ENCODE data around the gene DCHS2. TPM values are rescaled to one million over a fixed set of nuclear protein-coding genes. Genes with fewer than 3 reads are reported as not detected.

Gene DCHS2
- total RNA-seq, 1 donor from 2014 or later = 18.3 TPM

GRCh38 chr4:154366956-154367355 lies 124.6 kb downstream of the DCHS2 start:
- no peaks in the 10 kb centered on the region for H3K9me3 ChIP-seq (ENCODE audit: control insufficient read depth in 3 of 3, low read length in 3 of 3)

GRCh38 chr4:154364066-154364845 lies 127.3 kb downstream of the DCHS2 start:
- Histone ChIP-seq H3K27ac (ENCODE audit: low read depth, low read length) (no peak overlapping the region), H3K4me3 (ENCODE audit: low read length in 3 of 3) (no peak overlapping the region), H3K36me3 (ENCODE audit: control insufficient read depth in 3 of 3, insufficient read depth in 3 of 3, low read length in 3 of 3) (no peaks in the 10 kb centered on the region), H3K9me3 (ENCODE audit: control insufficient read depth in 3 of 3, low read length in 3 of 3) (no peaks in the 10 kb centered on the region), H3K9ac (ENCODE audit: low read depth in 1 of 3, low read length in 3 of 3) (no peak overlapping the region), H3K27me3 (ENCODE audit: control insufficient read depth in 3 of 3, insufficient read depth in 3 of 3, low read length in 3 of 3) (no peaks in the 10 kb centered on the region), H3K4me1 (ENCODE audit: control insufficient read depth in 3 of 3, insufficient read depth in 3 of 3, low read length in 3 of 3) (peaks cover 0 to 6% (median 0%) of the 10 kb centered on the region in 3 donors)

More at GRCh38 chr4:154366956-154367355, 124.6 kb downstream of the DCHS2 start:
- Histone ChIP-seq H3K27ac (ENCODE audit: low read depth, low read length) (no peak overlapping the region), H3K4me1 (ENCODE audit: control insufficient read depth in 3 of 3, insufficient read depth in 3 of 3, low read length in 3 of 3) (peaks cover 0 to 6% (median 0%) of the 10 kb centered on the region in 3 donors), H3K27me3 (ENCODE audit: control insufficient read depth in 3 of 3, insufficient read depth in 3 of 3, low read length in 3 of 3) (no peaks in the 10 kb centered on the region), H3K36me3 (ENCODE audit: control insufficient read depth in 3 of 3, insufficient read depth in 3 of 3, low read length in 3 of 3) (no peaks in the 10 kb centered on the region), H3K4me3 (ENCODE audit: low read length in 3 of 3) (no peak overlapping the region), H3K9ac (ENCODE audit: low read depth in 1 of 3, low read length in 3 of 3) (no peak overlapping the region)

GRCh38 chr4:154361450-154361849 lies 130.1 kb downstream of the DCHS2 start:
- H3K4me1 ChIP-seq (ENCODE audit: control insufficient read depth in 3 of 3, insufficient read depth in 3 of 3, low read length in 3 of 3) = peaks cover 0 to 6% (median 0%) of the 10 kb centered on the region in 3 donors
- no peaks in the 10 kb centered on the region for H3K27me3 ChIP-seq (ENCODE audit: control insufficient read depth in 3 of 3, insufficient read depth in 3 of 3, low read length in 3 of 3)
- H3K27ac ChIP-seq (ENCODE audit: low read depth, low read length) = no peak overlapping the region
- H3K9ac ChIP-seq (ENCODE audit: low read depth in 1 of 3, low read length in 3 of 3) = no peak overlapping the region
- H3K36me3 ChIP-seq (ENCODE audit: control insufficient read depth in 3 of 3, insufficient read depth in 3 of 3, low read length in 3 of 3) = no peaks in the 10 kb centered on the region
- no peak overlapping the region for H3K4me3 ChIP-seq (ENCODE audit: low read length in 3 of 3)
- no peaks in the 10 kb centered on the region for H3K9me3 ChIP-seq (ENCODE audit: control insufficient read depth in 3 of 3, low read length in 3 of 3)

- no peaks in the 10 kb centered on the region for H3K27me3 ChIP-seq (ENCODE audit: control insufficient read depth in 3 of 3, insufficient read depth in 3 of 3, low read length in 3 of 3)
- H3K9ac ChIP-seq (ENCODE audit: low read depth in 1 of 3, low read length in 3 of 3) = no peak overlapping the region
- H3K27ac ChIP-seq (ENCODE audit: low read depth, low read length) = no peak overlapping the region
- peaks cover 0 to 6% (median 0%) of the 10 kb centered on the region in 3 donors for H3K4me1 ChIP-seq (ENCODE audit: control insufficient read depth in 3 of 3, insufficient read depth in 3 of 3, low read length in 3 of 3)
- no peaks in the 10 kb centered on the region for H3K36me3 ChIP-seq (ENCODE audit: control insufficient read depth in 3 of 3, insufficient read depth in 3 of 3, low read length in 3 of 3)
- H3K4me3 ChIP-seq (ENCODE audit: low read length in 3 of 3) = no peak overlapping the region
- H3K9me3 ChIP-seq (ENCODE audit: control insufficient read depth in 3 of 3, low read length in 3 of 3) = no peaks in the 10 kb centered on the region
These were observed 131.1 kb downstream of the DCHS2 start for GRCh38 chr4:154360491-154360890.

GRCh38 chr4:154354883-154355282 lies 136.7 kb downstream of the DCHS2 start:
- Histone ChIP-seq H3K27me3 (ENCODE audit: control insufficient read depth in 3 of 3, insufficient read depth in 3 of 3, low read length in 3 of 3) (no peaks in the 10 kb centered on the region), H3K4me3 (ENCODE audit: low read length in 3 of 3) (no peak overlapping the region), H3K27ac (ENCODE audit: low read depth, low read length) (no peak overlapping the region), H3K9ac (ENCODE audit: low read depth in 1 of 3, low read length in 3 of 3) (no peak overlapping the region), H3K4me1 (ENCODE audit: control insufficient read depth in 3 of 3, insufficient read depth in 3 of 3, low read length in 3 of 3) (no peaks in the 10 kb centered on the region), H3K36me3 (ENCODE audit: control insufficient read depth in 3 of 3, insufficient read depth in 3 of 3, low read length in 3 of 3) (no peaks in the 10 kb centered on the region), H3K9me3 (ENCODE audit: control insufficient read depth in 3 of 3, low read length in 3 of 3) (no peaks in the 10 kb centered on the region)

GRCh38 chr4:154349829-154350228 lies 141.8 kb downstream of the DCHS2 start:
- Histone ChIP-seq H3K27ac (ENCODE audit: low read depth, low read length) (no peak overlapping the region), H3K4me3 (ENCODE audit: low read length in 3 of 3) (no peak overlapping the region), H3K9ac (ENCODE audit: low read depth in 1 of 3, low read length in 3 of 3) (no peak overlapping the region), H3K36me3 (ENCODE audit: control insufficient read depth in 3 of 3, insufficient read depth in 3 of 3, low read length in 3 of 3) (no peaks in the 10 kb centered on the region), H3K9me3 (ENCODE audit: control insufficient read depth in 3 of 3, low read length in 3 of 3) (no peaks in the 10 kb centered on the region), H3K27me3 (ENCODE audit: control insufficient read depth in 3 of 3, insufficient read depth in 3 of 3, low read length in 3 of 3) (no peaks in the 10 kb centered on the region), H3K4me1 (ENCODE audit: control insufficient read depth in 3 of 3, insufficient read depth in 3 of 3, low read length in 3 of 3) (no peaks in the 10 kb centered on the region)

GRCh38 chr4:154348657-154349056 lies 142.9 kb downstream of the DCHS2 start:
- Histone ChIP-seq H3K27ac (ENCODE audit: low read depth, low read length) (no peak overlapping the region), H3K4me3 (ENCODE audit: low read length in 3 of 3) (no peak overlapping the region), H3K36me3 (ENCODE audit: control insufficient read depth in 3 of 3, insufficient read depth in 3 of 3, low read length in 3 of 3) (no peaks in the 10 kb centered on the region), H3K9me3 (ENCODE audit: control insufficient read depth in 3 of 3, low read length in 3 of 3) (no peaks in the 10 kb centered on the region), H3K27me3 (ENCODE audit: control insufficient read depth in 3 of 3, insufficient read depth in 3 of 3, low read length in 3 of 3) (no peaks in the 10 kb centered on the region), H3K4me1 (ENCODE audit: control insufficient read depth in 3 of 3, insufficient read depth in 3 of 3, low read length in 3 of 3) (no peaks in the 10 kb centered on the region), H3K9ac (ENCODE audit: low read depth in 1 of 3, low read length in 3 of 3) (no peak overlapping the region)

GRCh38 chr4:154345359-154345758 lies 146.2 kb downstream of the DCHS2 start:
- Histone ChIP-seq H3K36me3 (ENCODE audit: control insufficient read depth in 3 of 3, insufficient read depth in 3 of 3, low read length in 3 of 3) (no peaks in the 10 kb centered on the region), H3K4me3 (ENCODE audit: low read length in 3 of 3) (no peak overlapping the region), H3K9ac (ENCODE audit: low read depth in 1 of 3, low read length in 3 of 3) (no peak overlapping the region), H3K27me3 (ENCODE audit: control insufficient read depth in 3 of 3, insufficient read depth in 3 of 3, low read length in 3 of 3) (no peaks in the 10 kb centered on the region), H3K27ac (ENCODE audit: low read depth, low read length) (no peak overlapping the region), H3K9me3 (ENCODE audit: control insufficient read depth in 3 of 3, low read length in 3 of 3) (no peaks in the 10 kb centered on the region), H3K4me1 (ENCODE audit: control insufficient read depth in 3 of 3, insufficient read depth in 3 of 3, low read length in 3 of 3) (no peaks in the 10 kb centered on the region)

- no peaks in the 10 kb centered on the region for H3K27me3 ChIP-seq (ENCODE audit: control insufficient read depth in 3 of 3, insufficient read depth in 3 of 3, low read length in 3 of 3)
- H3K9me3 ChIP-seq (ENCODE audit: control insufficient read depth in 3 of 3, low read length in 3 of 3) = no peaks in the 10 kb centered on the region
- no peak overlapping the region for H3K4me3 ChIP-seq (ENCODE audit: low read length in 3 of 3)
- H3K4me1 ChIP-seq (ENCODE audit: control insufficient read depth in 3 of 3, insufficient read depth in 3 of 3, low read length in 3 of 3) = no peaks in the 10 kb centered on the region
- H3K36me3 ChIP-seq (ENCODE audit: control insufficient read depth in 3 of 3, insufficient read depth in 3 of 3, low read length in 3 of 3) = no peaks in the 10 kb centered on the region
- no peak overlapping the region for H3K27ac ChIP-seq (ENCODE audit: low read depth, low read length)
- H3K9ac ChIP-seq (ENCODE audit: low read depth in 1 of 3, low read length in 3 of 3) = no peak overlapping the region
These were observed 146.9 kb downstream of the DCHS2 start for GRCh38 chr4:154344686-154345085.

- Histone ChIP-seq H3K27ac (ENCODE audit: low read depth, low read length) (no peak overlapping the region), H3K36me3 (ENCODE audit: control insufficient read depth in 3 of 3, insufficient read depth in 3 of 3, low read length in 3 of 3) (no peaks in the 10 kb centered on the region), H3K4me1 (ENCODE audit: control insufficient read depth in 3 of 3, insufficient read depth in 3 of 3, low read length in 3 of 3) (no peaks in the 10 kb centered on the region), H3K9me3 (ENCODE audit: control insufficient read depth in 3 of 3, low read length in 3 of 3) (no peaks in the 10 kb centered on the region), H3K4me3 (ENCODE audit: low read length in 3 of 3) (no peak overlapping the region), H3K27me3 (ENCODE audit: control insufficient read depth in 3 of 3, insufficient read depth in 3 of 3, low read length in 3 of 3) (no peaks in the 10 kb centered on the region), H3K9ac (ENCODE audit: low read depth in 1 of 3, low read length in 3 of 3) (no peak overlapping the region)
These were observed 147.9 kb downstream of the DCHS2 start for GRCh38 chr4:154343651-154344050.

All from skeletal muscle tissue (tissue), 4 donors.